AG04450 (cell line): ENCODE data around the gene RUNX2. TPM values are rescaled to one million over a fixed set of nuclear protein-coding genes. Genes with fewer than 3 reads are reported as not detected.

Experiments used
- CTCF ChIA-PET: fragments of 300-600, 350-600 bp; formaldehyde crosslinking; extraction: SDS; loops from one replicate; lab custom pipeline; 2022; ENCODE audit warnings: antibody characterized with exemption, inconsistent platforms; lab: Charles Lee
- POLR2A ChIA-PET: fragments of 350-600 bp; formaldehyde crosslinking; extraction: SDS; loops from one replicate; lab custom pipeline; 2021; ENCODE audit warnings: antibody characterized with exemption, inconsistent platforms; lab: Yijun Ruan, JAX
- DNase-seq: peaks from one replicate; pipeline ENCODE4 v3.0.0-alpha.2; 2011; ENCODE audit warnings: low read depth, low spot score
- H3K27ac ChIP-seq: one replicate; pipeline ENCODE4 v1.5.1; 2012; ENCODE audit warnings: low read depth, low read length, control low read depth
- H3K27me3 ChIP-seq: one replicate; pipeline ENCODE4 v1.6.0; 2012; ENCODE audit warnings: low read length; ENCODE audit not compliant: control insufficient read depth, insufficient read depth
- H3K4me3 ChIP-seq: 2 replicates; pipeline ENCODE4 v1.5.1; 2011; ENCODE audit warnings: mild to moderate bottlenecking, low read depth, low read length, control low read depth
- H3K9me3 ChIP-seq: 2 replicates; pipeline ENCODE4 v1.5.1; 2012; ENCODE audit warnings: low read length; ENCODE audit not compliant: control insufficient read depth, insufficient read depth
- CTCF ChIP-seq: IDR thresholded peaks from 2 replicates; pipeline ENCODE4 v1.5.1; 2011; ENCODE audit warnings: low read depth, low read length, control low read depth, inconsistent platforms
- polyA plus RNA-seq: library from polyadenylated mRNA; depleted of rRNA; stranded (reverse); fragments of >200 nt; gene quantifications from 2 replicates; pipeline ENCODE4 v1.2.3, GENCODE V29; 2011

Gene RUNX2
- polyA plus RNA-seq, 1 experiment, result 3.4 TPM

- Histone ChIP-seq H3K4me3 (no peak overlapping the region), H3K27ac (no peak overlapping the region), H3K9me3 (no peaks in the 10 kb centered on the region), H3K27me3 (no peaks in the 10 kb centered on the region)
- ChIA-PET POLR2A (no interaction called here), CTCF (interaction anchor here (1.3 kb wide), 1 partner anchor 363 kb away, joined by 4 read pairs; no protein-coding TSS in a partner anchor)
- no peak for TF ChIP-seq CTCF
- no peak for DNase-seq
Observed at GRCh38 chr6:45351667-45352066, 23.5 kb downstream of the RUNX2 start.

GRCh38 chr6:45353654-45354053, 25.5 kb downstream of the RUNX2 start:
- no peak for DNase-seq
- CTCF ChIA-PET, result no interaction called here
- POLR2A ChIA-PET, result no interaction called here
- Histone ChIP-seq H3K4me3 (no peak overlapping the region), H3K27me3 (no peaks in the 10 kb centered on the region), H3K27ac (no peak overlapping the region), H3K9me3 (no peaks in the 10 kb centered on the region)
- no peak for TF ChIP-seq CTCF

- no peak overlapping the region for H3K27ac ChIP-seq
- H3K27me3 ChIP-seq, result no peaks in the 10 kb centered on the region
- no peaks in the 10 kb centered on the region for H3K9me3 ChIP-seq
- no peak overlapping the region for H3K4me3 ChIP-seq
- DNase-seq, result no peak
- CTCF ChIA-PET, result interaction anchor here (1.0 to 2.9 kb wide), 5 partner anchors 14 to 889 kb away, joined by 3 to 9 read pairs (median 3); no protein-coding TSS in a partner anchor
- no peak for TF ChIP-seq CTCF
- POLR2A ChIA-PET, result no interaction called here
Observed at GRCh38 chr6:45364466-45364865, 36.3 kb downstream of the RUNX2 start.

- H3K9me3 ChIP-seq, result no peaks in the 10 kb centered on the region
- no peak for TF ChIP-seq CTCF
- ChIA-PET CTCF (interaction anchor here (1.0 to 2.9 kb wide), 3 partner anchors 14 to 890 kb away, joined by 3 to 9 read pairs (median 5); no protein-coding TSS in a partner anchor), POLR2A (no interaction called here)
- no peaks in the 10 kb centered on the region for H3K27me3 ChIP-seq
- DNase-seq, result no peak
- H3K27ac ChIP-seq, result no peak overlapping the region
- H3K4me3 ChIP-seq, result no peak overlapping the region
Observed at GRCh38 chr6:45365036-45365435, 36.9 kb downstream of the RUNX2 start.

- no peaks in the 10 kb centered on the region for H3K27me3 ChIP-seq
- TF ChIP-seq CTCF, result no peak
- ChIA-PET POLR2A (interaction anchor here (1.1 kb wide), 1 partner anchor 11 kb away, joined by 3 read pairs; the partner anchor contains the start of gene SUPT3H), CTCF (interaction anchor here (2.1 to 2.9 kb wide), 2 partner anchors 348 to 891 kb away, joined by 5 to 9 read pairs; no protein-coding TSS in a partner anchor)
- no peak for DNase-seq
- no peak overlapping the region for H3K27ac ChIP-seq
- H3K4me3 ChIP-seq, result no peak overlapping the region
- H3K9me3 ChIP-seq, result no peaks in the 10 kb centered on the region
Observed at GRCh38 chr6:45366534-45366933, 38.4 kb downstream of the RUNX2 start.
